ENCODE measurements around the gene FITM1.
A peak's percentile ranks its signal among the peaks of the same experiment; 100 is the strongest.

The FITM1 gene

DNA sequence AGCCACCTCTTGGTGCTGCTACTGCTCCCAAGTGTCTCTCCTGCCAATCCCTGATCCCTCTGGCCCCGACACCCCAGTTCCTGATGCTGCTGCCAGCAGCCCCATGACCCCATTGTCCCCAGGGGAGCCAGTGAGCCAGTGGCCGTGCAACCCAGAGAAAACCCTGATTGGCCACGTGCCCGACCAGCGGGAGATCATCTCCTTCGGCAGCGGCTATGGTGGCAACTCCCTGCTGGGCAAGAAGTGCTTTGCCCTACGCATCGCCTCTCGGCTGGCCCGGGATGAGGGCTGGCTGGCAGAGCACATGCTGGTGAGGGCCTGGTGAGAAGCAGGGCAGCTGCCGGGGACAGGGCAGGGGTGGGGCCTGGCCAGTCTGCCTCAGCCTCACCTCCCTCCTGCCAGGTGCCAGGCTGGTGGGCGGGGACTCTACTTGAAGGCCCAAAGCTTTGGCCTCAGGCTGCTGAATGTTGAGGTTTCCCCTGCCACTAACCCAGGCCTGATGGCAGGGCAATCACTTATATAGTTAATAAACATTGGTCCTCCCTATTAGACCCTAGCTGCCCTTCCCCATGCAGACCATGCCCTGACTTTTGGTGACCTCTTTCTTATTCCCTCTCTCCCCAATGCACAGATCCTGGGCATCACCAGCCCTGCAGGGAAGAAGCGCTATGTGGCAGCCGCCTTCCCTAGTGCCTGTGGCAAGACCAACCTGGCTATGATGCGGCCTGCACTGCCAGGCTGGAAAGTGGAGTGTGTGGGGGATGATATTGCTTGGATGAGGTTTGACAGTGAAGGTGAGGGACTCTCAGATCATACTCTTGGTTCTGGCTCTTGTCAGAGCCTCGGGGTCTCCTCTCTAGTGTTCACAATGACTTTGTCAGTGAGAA lies 31.3 kb upstream of the FITM1 start:
- no peak overlapping the region for H3K4me3 ChIP-seq (replicated peaks; ENCODE audit: insufficient read depth, low read length)
- no peaks in the 10 kb centered on the region for H3K27me3 ChIP-seq (ENCODE audit: insufficient read depth, poor library complexity, severe bottlenecking)
- no peak overlapping the region for H3K27ac ChIP-seq (replicated peaks)
- DNase-seq (ENCODE audit: low read depth in 1 of 2, low spot score in 1 of 2) = no peak
- TF ChIP-seq, protein P1, sequence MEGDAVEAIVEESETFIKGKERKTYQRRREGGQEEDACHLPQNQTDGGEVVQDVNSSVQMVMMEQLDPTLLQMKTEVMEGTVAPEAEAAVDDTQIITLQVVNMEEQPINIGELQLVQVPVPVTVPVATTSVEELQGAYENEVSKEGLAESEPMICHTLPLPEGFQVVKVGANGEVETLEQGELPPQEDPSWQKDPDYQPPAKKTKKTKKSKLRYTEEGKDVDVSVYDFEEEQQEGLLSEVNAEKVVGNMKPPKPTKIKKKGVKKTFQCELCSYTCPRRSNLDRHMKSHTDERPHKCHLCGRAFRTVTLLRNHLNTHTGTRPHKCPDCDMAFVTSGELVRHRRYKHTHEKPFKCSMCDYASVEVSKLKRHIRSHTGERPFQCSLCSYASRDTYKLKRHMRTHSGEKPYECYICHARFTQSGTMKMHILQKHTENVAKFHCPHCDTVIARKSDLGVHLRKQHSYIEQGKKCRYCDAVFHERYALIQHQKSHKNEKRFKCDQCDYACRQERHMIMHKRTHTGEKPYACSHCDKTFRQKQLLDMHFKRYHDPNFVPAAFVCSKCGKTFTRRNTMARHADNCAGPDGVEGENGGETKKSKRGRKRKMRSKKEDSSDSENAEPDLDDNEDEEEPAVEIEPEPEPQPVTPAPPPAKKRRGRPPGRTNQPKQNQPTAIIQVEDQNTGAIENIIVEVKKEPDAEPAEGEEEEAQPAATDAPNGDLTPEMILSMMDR (IDR thresholded peaks at IDR 0.05; ENCODE audit: insufficient read depth, low read length) = no peak
- TF ChIP-seq, protein P2, sequence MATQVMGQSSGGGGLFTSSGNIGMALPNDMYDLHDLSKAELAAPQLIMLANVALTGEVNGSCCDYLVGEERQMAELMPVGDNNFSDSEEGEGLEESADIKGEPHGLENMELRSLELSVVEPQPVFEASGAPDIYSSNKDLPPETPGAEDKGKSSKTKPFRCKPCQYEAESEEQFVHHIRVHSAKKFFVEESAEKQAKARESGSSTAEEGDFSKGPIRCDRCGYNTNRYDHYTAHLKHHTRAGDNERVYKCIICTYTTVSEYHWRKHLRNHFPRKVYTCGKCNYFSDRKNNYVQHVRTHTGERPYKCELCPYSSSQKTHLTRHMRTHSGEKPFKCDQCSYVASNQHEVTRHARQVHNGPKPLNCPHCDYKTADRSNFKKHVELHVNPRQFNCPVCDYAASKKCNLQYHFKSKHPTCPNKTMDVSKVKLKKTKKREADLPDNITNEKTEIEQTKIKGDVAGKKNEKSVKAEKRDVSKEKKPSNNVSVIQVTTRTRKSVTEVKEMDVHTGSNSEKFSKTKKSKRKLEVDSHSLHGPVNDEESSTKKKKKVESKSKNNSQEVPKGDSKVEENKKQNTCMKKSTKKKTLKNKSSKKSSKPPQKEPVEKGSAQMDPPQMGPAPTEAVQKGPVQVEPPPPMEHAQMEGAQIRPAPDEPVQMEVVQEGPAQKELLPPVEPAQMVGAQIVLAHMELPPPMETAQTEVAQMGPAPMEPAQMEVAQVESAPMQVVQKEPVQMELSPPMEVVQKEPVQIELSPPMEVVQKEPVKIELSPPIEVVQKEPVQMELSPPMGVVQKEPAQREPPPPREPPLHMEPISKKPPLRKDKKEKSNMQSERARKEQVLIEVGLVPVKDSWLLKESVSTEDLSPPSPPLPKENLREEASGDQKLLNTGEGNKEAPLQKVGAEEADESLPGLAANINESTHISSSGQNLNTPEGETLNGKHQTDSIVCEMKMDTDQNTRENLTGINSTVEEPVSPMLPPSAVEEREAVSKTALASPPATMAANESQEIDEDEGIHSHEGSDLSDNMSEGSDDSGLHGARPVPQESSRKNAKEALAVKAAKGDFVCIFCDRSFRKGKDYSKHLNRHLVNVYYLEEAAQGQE (IDR thresholded peaks at IDR 0.05; ENCODE audit: insufficient replicate concordance, low read depth) = no peak
- TF ChIP-seq SPI1 (IDR thresholded peaks at IDR 0.05; ENCODE audit: borderline replicate concordance, low read depth) (no peak), POLR2AphosphoS5 (IDR thresholded peaks at IDR 0.05; ENCODE audit: low read depth) (no peak), GABPA (IDR thresholded peaks at IDR 0.05; ENCODE audit: low read depth) (no peak)

DNA sequence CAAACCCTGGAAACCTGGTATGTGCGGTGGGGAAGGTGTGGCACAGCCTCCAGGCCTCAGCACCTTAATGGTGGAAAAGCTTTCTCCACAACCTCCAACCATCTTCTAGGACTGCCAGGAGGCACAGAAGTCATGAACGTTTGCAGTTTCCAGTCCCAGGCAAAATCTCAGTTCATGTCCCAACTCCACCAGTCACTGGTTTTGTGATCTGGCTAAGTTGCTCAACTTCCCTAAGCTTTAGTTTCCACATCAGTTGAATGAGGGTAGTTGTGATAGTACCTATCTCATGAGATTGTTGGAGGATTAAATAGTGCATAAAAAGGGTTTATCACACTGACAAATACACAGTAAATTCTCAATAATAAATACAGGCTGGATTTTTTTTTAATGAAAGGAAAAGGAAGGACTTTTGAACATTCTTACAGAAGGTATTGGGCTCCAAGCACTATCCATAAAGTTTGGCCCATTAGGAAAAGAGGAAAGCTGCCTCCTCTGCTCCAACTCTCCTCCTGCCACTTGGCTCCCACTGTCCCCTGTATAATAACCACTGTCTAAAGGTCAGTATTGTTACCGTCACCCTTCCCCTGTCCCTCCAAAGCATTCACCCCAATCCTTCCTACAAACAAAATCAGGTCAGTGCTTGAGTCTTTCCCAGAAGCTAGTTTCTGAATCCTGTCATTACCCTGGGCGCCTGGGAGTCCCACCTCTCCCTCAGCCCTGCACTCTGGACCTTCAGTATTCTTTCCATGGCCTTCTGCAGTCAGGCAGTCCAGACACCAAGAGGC lies 30.1 kb upstream of the FITM1 start:
- TF ChIP-seq SPI1 (IDR thresholded peaks at IDR 0.05; ENCODE audit: borderline replicate concordance, low read depth) = no peak
- TF ChIP-seq, protein P2 (IDR thresholded peaks at IDR 0.05; ENCODE audit: insufficient replicate concordance, low read depth) = no peak
- TF ChIP-seq POLR2AphosphoS5 (IDR thresholded peaks at IDR 0.05; ENCODE audit: low read depth) = no peak
- TF ChIP-seq GABPA (IDR thresholded peaks at IDR 0.05; ENCODE audit: low read depth) = no peak
- TF ChIP-seq, protein P1 (IDR thresholded peaks at IDR 0.05; ENCODE audit: insufficient read depth, low read length) = no peak
- Histone ChIP-seq H3K27ac (replicated peaks) (no peak overlapping the region), H3K4me3 (replicated peaks; ENCODE audit: insufficient read depth, low read length) (no peak overlapping the region), H3K27me3 (ENCODE audit: insufficient read depth, poor library complexity, severe bottlenecking) (no peaks in the 10 kb centered on the region)
- peak in 1 of 2 experiments; percentile 42 for DNase-seq (ENCODE audit: low read depth in 1 of 2, low spot score in 1 of 2)

DNA sequence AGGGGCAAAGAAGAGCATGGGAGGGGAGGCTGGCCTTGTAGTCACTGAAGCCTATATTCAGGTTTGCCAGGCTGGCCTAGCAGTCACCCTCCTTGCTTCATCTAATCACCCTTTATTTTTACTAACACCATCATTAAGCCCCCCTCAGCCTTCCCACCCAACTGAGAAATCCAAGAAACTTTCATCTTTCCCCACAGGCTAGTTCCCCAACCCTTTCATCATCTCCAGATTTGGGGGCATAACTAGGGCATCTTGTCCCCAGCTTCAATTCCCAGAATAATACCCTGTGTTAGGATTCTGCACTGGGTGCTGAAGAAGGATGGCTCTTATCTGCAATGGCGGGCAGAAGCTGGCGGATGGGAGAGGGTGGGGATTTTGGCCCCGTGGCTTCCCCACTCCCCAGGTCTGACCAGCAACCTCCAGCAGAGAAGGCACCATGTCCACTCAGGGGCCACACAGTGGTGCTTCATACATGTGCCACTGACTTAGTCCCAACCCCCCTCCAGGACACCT lies 29.4 kb upstream of the FITM1 start:
- Histone ChIP-seq H3K27ac (replicated peaks) (no peak overlapping the region), H3K27me3 (ENCODE audit: insufficient read depth, poor library complexity, severe bottlenecking) (no peaks in the 10 kb centered on the region), H3K4me3 (replicated peaks; ENCODE audit: insufficient read depth, low read length) (no peak overlapping the region)
- DNase-seq (ENCODE audit: low read depth in 1 of 2, low spot score in 1 of 2) = no peak
- no peak for TF ChIP-seq SPI1 (IDR thresholded peaks at IDR 0.05; ENCODE audit: borderline replicate concordance, low read depth)
- no peak for TF ChIP-seq GABPA (IDR thresholded peaks at IDR 0.05; ENCODE audit: low read depth)
